ENCODE data around the gene BLOC1S6.
A peak's percentile ranks its signal among the peaks of the same experiment; 100 is the strongest.

The BLOC1S6 gene

DNA sequence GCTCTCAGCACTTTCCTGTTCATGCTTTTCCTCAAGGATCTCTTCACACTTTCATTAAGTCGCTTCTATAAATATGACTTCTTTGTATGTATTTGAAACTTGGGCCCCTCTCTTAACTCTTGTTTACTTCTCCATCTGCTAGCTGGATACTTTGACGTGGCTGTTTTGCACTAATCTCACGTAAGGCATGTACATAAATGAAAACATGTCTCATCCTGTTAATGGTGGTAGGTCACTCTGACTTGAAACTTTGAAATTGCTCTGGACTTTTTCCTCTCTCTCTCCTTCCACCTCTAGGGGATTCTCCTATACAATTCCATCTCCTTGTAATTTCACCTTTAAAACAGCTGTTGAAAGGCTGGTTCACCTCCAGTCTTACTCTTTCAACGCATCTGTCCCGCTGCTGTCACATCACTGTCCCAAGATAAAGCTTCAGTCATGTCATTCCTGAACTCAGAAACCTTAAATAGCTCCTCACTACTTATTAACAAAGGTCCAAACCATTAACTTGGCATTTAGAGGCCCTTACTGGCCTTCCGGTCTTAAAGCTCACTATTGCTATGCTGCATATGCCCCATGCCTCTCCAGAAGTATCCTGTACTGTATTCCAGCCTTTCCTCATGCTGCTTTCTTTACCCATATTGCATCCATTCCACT lies 1.2 kb downstream of the BLOC1S6 start:
- no peak for DNase-seq

DNA sequence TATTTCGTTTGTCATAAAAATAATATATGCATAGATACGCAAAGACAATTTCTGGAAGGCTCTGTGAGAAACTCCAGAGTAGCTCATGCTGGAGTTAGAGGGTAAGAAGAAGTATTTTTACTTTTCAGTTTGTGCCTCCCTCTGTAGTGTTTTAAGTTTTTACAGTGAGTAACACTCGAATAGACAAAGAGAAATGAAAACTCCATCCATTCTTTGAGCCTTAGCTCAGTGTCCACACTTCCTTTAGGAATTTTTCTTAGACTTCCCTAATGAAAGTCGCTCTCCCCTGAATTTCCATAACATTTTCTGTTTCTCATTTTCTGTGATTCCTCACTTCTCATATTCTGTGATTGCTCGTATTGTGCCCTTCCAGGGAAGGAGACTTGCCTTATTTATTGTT lies 2.1 kb downstream of the BLOC1S6 start:
- no peak for DNase-seq

GRCh38 chr15:45594319-45594718 lies 7.1 kb downstream of the BLOC1S6 start:
- DNase-seq: no peak

- no peak for DNase-seq
Measured at GRCh38 chr15:45594835-45595530, 7.8 kb downstream of the BLOC1S6 start.

- no peak for DNase-seq
Measured at GRCh38 chr15:45603881-45604280, 16.7 kb downstream of the BLOC1S6 start.

- DNase-seq: no peak
Measured at GRCh38 chr15:45604326-45604725, 17.1 kb downstream of the BLOC1S6 start.

- DNase-seq: no peak
Measured at GRCh38 chr15:45606413-45606812, 19.2 kb downstream of the BLOC1S6 start.

GRCh38 chr15:45606841-45607240 lies 19.7 kb downstream of the BLOC1S6 start:
- no peak for DNase-seq

GRCh38 chr15:45611305-45611704 lies 24.1 kb downstream of the BLOC1S6 start:
- peak; percentile 35 for DNase-seq

DNA sequence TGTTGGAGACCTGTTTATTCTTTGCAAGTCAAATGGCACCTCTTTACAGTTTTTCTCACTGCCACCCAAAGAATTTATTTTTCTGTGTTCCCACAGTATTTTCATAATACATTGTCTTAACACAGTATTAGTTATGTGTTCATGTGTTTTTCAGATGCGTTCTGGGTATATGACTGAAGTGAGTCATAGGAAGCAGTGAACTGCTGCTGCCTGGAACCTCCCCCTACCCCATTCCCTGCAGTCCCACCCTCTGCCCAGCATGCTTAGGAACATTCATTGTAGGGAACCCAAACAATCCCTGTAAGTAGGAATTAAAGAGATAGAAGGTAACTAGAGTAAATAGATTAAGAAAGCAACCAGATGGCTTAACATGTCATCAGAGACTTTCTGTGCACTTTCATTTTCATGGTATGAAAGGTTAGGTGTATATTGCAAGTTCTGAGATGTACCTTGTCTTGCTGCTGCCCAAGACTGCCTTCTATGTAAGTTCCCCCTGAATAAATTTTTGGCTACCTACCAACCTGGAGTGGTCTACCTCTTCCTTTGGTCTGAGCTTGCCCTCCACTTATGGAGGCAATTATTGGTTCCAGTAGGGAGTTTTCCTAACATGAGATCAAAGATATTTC lies 25.7 kb downstream of the BLOC1S6 start:
- DNase-seq: no peak

DNA sequence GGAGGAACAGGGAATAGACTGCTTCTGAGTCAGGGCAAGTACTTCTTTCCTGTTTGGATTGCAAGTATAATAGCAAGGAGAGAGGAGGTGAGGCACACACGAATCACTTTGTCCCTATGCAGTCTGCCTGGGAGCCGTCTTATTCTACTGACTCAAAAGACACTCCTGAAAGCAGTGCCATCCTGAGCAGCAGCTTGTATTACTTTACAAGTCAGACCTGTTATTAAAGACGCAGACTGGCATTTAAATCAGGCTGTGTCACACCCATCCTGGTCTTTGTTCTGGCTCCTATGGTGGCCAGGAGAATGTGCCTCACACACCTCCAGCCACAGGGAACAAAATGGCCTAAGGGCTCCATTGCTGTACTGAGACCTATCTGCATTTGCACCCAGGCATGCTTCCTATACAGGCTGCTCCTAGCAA lies 29.7 kb downstream of the BLOC1S6 start:
- DNase-seq: no peak

DNA sequence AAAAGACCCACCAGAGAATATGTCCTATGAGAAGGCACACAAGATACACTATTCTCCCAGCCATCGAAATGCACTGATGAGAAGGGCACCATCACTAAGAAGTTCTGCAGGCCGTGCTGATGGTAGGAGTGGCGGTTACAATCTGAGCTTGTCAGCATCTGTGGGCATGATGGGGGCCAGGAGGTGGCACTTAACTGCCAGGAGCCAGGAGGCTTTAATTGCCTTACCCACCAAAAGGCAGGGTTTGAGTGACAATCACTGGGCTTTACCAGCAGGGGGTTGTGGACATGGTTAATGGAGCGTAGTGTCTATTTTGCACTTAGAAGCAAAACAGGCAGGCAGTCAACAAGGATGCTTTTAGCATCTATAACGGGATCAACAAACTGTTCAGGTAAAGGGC lies 31.6 kb downstream of the BLOC1S6 start:
- no peak for DNase-seq

GRCh38 chr15:45628136-45628535 lies 41.0 kb downstream of the BLOC1S6 start:
- no peak for DNase-seq

- DNase-seq: no peak
Measured at GRCh38 chr15:45630917-45631691, 43.9 kb downstream of the BLOC1S6 start.

DNA sequence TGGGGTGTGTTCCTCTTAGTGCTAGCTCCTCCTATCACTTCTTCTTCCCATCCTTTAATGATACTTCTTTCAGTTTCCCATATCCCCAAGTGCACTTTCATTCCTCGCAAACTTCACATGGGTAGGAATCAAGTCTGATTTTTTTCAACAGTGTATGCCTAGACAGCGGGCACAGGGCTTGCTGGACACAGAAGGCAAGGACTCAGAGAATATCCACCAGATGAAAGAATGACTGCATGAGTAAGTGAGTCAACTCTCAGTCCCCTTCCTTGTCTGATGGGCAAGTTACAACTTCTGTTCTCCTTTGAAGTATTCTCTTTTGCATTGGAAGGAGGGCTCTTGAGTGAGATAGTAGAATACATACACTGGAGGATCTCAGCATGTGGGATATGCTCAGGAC lies 44.6 kb downstream of the BLOC1S6 start:
- no peak for DNase-seq

DNA sequence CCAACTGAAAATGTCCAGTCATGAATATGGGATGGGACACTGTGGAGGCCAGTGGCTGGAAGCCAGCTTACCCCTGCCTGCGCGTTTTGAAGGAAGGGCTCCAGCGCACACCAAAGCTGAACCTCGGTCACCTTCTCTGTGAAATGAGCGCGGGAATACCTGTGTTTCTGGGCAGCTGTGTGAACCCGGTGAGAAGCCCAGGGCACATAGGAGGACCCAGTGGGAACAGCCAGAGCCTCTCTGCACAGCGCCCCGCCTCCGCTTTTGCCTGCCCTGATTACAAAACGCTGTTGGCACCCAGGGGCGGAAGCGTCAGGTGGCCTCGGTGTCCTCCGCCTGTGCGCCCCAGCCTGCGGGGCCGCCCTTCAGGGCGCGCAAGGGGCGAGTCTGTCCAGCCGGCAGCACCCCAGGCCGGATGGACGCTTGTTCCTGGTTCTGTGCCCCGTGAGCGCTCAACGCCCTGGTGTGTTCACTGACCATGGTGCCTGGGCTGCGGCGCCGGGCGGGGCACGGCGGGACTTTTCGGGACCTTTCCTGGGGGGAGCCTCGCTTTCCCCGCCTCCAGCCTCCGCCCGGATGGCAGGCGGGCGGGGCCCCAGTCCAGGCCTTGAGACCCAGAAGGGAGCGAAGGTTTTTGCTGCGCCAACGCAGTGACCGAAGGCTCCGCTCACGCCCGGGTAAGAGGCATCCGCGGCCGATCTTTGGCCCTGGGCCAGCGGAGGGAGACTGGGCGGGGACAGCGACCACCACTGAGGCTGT lies 47.4 kb downstream of the BLOC1S6 start, which contains the start of gene SQOR:
Gene SQOR, plus strand, starts transcription at position 598 of the 759 bp plus-strand sequence. CDS start 23,895 bp downstream, outside the sequence.
- peak; percentile 45 for DNase-seq

DNA sequence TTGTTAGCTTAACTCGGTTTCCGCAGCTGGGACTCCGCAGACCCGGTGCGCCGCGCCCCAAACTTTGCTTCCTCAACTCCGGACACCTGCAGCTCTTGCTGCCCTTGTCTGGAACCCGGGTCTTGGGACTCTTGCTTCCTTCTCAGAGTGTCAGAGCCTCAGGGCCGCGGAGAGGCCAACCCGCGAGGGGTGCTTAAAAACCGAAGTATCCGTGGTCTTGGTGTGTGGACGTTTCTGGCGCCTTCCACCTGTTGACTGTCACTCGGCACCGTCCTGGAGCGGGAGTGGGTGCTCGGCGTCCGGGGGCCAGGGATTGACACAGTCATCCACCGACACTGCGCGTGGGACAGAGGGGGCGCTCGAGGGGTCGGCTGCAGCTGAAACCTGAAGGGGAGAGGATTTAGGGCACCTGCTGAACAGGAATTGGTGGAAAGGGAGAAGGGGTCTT lies 48.0 kb downstream of the BLOC1S6 start:
- peak; percentile 17 for DNase-seq

DNA sequence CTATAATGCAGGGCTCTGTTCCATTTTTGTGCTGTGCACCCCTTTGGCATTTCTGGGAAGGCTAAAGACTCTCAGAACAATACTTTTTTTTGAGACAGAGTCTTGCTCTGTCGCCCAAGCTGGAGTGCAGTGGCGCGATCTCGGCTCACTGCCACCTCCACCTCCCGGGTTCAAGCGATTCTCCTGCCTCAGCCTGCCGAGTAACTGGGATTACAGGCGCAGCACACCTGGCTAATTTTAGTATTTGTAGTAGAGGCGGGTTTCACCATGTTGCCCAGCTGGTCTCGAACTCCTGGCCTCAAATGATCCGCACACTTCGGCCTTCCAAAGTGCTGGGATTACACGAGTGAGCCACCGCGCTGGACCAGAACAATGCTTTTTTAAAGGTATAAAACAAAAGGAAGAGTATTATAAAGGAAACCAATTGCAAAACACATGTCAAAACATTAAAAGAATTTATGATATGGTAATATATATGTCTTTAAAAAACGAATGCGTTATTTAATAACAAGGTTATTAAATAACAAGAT lies 48.6 kb downstream of the BLOC1S6 start:
- DNase-seq: no peak

DNA sequence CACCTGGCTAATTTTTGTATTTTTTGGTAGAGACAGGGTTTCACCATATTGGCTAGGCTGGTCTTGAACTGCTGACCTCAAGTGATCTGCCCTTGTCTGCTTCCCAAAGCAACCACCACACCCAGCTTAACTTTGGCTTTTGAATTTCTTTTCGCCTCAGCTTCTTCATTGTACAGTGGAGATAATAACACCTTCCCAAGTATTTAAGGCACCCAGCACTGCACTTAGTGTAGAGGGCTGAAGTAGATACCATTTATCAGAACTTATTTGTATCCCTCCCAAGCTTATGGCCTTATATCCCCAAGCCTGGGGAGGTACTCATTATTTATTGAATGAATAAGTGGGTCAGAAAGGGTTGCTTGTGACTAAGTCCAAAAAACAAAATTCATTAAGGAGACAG lies 50.0 kb downstream of the BLOC1S6 start:
- no peak for DNase-seq

GRCh38 chr15:45637552-45638033 lies 50.4 kb downstream of the BLOC1S6 start:
- peak; percentile 32 for DNase-seq

DNA sequence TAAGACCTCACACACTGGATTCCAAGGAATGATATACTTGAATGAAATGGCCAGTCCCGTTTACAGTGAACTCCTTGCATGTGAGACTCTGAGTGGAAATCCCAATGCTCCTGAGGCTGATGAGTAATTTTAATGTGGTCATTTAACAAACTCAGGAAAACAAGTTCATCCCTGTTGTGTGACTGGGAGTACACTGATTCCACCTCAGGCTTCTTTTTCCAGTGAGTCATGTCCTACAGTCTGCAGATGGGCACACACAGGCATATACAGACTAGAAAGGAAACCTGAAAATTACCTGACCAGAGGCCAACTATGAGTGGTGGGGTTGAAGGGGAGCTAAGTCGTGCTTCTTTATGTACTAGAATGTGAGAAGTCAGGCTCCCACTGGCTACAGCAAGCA lies 53.4 kb downstream of the BLOC1S6 start:
- DNase-seq: no peak

DNA sequence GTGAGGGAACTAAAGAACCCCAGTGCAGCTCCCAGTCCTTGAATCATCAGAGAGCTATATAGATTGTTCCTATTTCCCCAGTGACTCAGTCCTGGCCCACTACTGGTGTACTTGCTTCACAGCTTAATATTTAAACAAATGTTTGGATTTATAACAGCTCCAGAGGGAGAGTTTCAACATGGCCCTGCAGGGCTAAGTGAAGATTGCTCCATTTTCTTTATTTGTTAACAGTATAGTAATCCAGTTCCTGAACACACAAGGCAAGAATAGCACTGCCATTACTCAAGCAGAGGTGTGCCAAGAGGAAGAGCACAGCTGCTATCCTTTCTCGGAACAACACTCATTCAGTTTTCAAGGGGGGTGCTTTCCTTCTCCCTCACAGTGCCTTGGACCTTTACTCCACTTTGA lies 54.2 kb downstream of the BLOC1S6 start:
- DNase-seq: no peak

Measured in midbrain (tissue), 1 donor.